T-helper 2 cell treated with Interferon-gamma antibody and Interleukin-4, amounts not matched to agents 5 μg/mL and 100 μg/mL, for 36 hours (primary cell): ENCODE results near the gene DZIP1L.
A peak's percentile ranks its signal among the peaks of the same experiment; 100 is the strongest.

ENCODE experiments used
- DNase-seq: peaks from one replicate; pipeline ENCODE4 v3.0.0; 2021; ENCODE audit warnings: low spot score
- H3K27ac Mint-ChIP-seq: one replicate; pipeline ENCODE4 v1.8.0; 2021; ENCODE audit warnings: mild to moderate bottlenecking, mixed read lengths
- H3K27me3 Mint-ChIP-seq: one replicate; pipeline ENCODE4 v1.8.0; 2021; ENCODE audit warnings: low read depth, mixed read lengths
- H3K36me3 Mint-ChIP-seq: one replicate; pipeline ENCODE4 v1.8.0; 2021; ENCODE audit warnings: low read depth, mixed read lengths
- H3K4me1 Mint-ChIP-seq: one replicate; pipeline ENCODE4 v1.8.0; 2021; ENCODE audit warnings: low read depth, mixed read lengths
- H3K4me3 Mint-ChIP-seq: one replicate; pipeline ENCODE4 v1.8.0; 2022; ENCODE audit warnings: mild to moderate bottlenecking, moderate library complexity, mixed read lengths
- H3K9me3 Mint-ChIP-seq: one replicate; pipeline ENCODE4 v1.8.0; 2021; ENCODE audit warnings: mixed read lengths

Gene DZIP1L

GRCh38 chr3:138070006-138070405 is 45.4 kb downstream of the DZIP1L start:
- no peaks in the 10 kb centered on the region for H3K36me3 Mint-ChIP-seq
- peaks cover 10% of the 10 kb centered on the region for H3K4me1 Mint-ChIP-seq
- no peaks in the 10 kb centered on the region for H3K9me3 Mint-ChIP-seq
- no peak for DNase-seq
- H3K27ac Mint-ChIP-seq: no peak overlapping the region
- peaks cover 23% of the 10 kb centered on the region for H3K27me3 Mint-ChIP-seq
- no peak overlapping the region for H3K4me3 Mint-ChIP-seq

GRCh38 chr3:138068579-138069174 is 46.7 kb downstream of the DZIP1L start:
- H3K9me3 Mint-ChIP-seq: no peaks in the 10 kb centered on the region
- DNase-seq: peak; percentile 68
- H3K27me3 Mint-ChIP-seq: peaks cover 26% of the 10 kb centered on the region
- H3K4me3 Mint-ChIP-seq: no peak overlapping the region
- H3K4me1 Mint-ChIP-seq: peaks cover 10% of the 10 kb centered on the region
- H3K27ac Mint-ChIP-seq: no peak overlapping the region
- H3K36me3 Mint-ChIP-seq: no peaks in the 10 kb centered on the region

- Mint-ChIP-seq H3K27ac (no peak overlapping the region), H3K9me3 (no peaks in the 10 kb centered on the region), H3K4me3 (no peak overlapping the region), H3K27me3 (peaks cover 20% of the 10 kb centered on the region), H3K4me1 (peaks cover 10% of the 10 kb centered on the region), H3K36me3 (no peaks in the 10 kb centered on the region)
- DNase-seq: no peak
Measured at GRCh38 chr3:138068046-138068445, 47.4 kb downstream of the DZIP1L start.

GRCh38 chr3:138066972-138067371 is 48.4 kb downstream of the DZIP1L start:
- H3K27me3 Mint-ChIP-seq: peaks cover 20% of the 10 kb centered on the region
- H3K4me1 Mint-ChIP-seq: peaks cover 10% of the 10 kb centered on the region
- no peaks in the 10 kb centered on the region for H3K9me3 Mint-ChIP-seq
- DNase-seq: no peak
- no peaks in the 10 kb centered on the region for H3K36me3 Mint-ChIP-seq
- no peak overlapping the region for H3K27ac Mint-ChIP-seq
- no peak overlapping the region for H3K4me3 Mint-ChIP-seq

GRCh38 chr3:138066383-138066782 is 49.0 kb downstream of the DZIP1L start:
- no peaks in the 10 kb centered on the region for H3K36me3 Mint-ChIP-seq
- H3K27me3 Mint-ChIP-seq: peaks cover 20% of the 10 kb centered on the region
- DNase-seq: peak; percentile 67
- no peak overlapping the region for H3K4me3 Mint-ChIP-seq
- peak overlapping the region; percentile 56 for H3K27ac Mint-ChIP-seq
- H3K4me1 Mint-ChIP-seq: peaks cover 10% of the 10 kb centered on the region
- H3K9me3 Mint-ChIP-seq: no peaks in the 10 kb centered on the region

- H3K27ac Mint-ChIP-seq: peak overlapping the region; percentile 56
Measured at GRCh38 chr3:138065949-138066348, 49.5 kb downstream of the DZIP1L start.

GRCh38 chr3:138063416-138063815 is 52.0 kb downstream of the DZIP1L start:
- Mint-ChIP-seq H3K27ac (no peak overlapping the region), H3K4me3 (no peak overlapping the region), H3K4me1 (peaks cover 10% of the 10 kb centered on the region), H3K9me3 (no peaks in the 10 kb centered on the region), H3K27me3 (peaks cover 15% of the 10 kb centered on the region), H3K36me3 (no peaks in the 10 kb centered on the region)
- no peak for DNase-seq

More at GRCh38 chr3:138065949-138066348, 49.5 kb downstream of the DZIP1L start:
- Mint-ChIP-seq H3K4me1 (peaks cover 10% of the 10 kb centered on the region), H3K9me3 (no peaks in the 10 kb centered on the region), H3K36me3 (no peaks in the 10 kb centered on the region), H3K4me3 (no peak overlapping the region), H3K27me3 (peaks cover 20% of the 10 kb centered on the region)
- DNase-seq: no peak

GRCh38 chr3:138062626-138063025 is 52.8 kb downstream of the DZIP1L start:
- no peak for DNase-seq
- Mint-ChIP-seq H3K9me3 (no peaks in the 10 kb centered on the region), H3K27ac (no peak overlapping the region), H3K36me3 (no peaks in the 10 kb centered on the region), H3K4me1 (peaks cover 10% of the 10 kb centered on the region), H3K27me3 (peaks cover 15% of the 10 kb centered on the region), H3K4me3 (no peak overlapping the region)

- Mint-ChIP-seq H3K4me1 (peaks cover 10% of the 10 kb centered on the region), H3K27ac (no peak overlapping the region), H3K4me3 (no peak overlapping the region), H3K27me3 (peaks cover 15% of the 10 kb centered on the region), H3K9me3 (no peaks in the 10 kb centered on the region), H3K36me3 (no peaks in the 10 kb centered on the region)
- no peak for DNase-seq
Measured at GRCh38 chr3:138062037-138062436, 53.4 kb downstream of the DZIP1L start.

- H3K27me3 Mint-ChIP-seq: peaks cover 19% of the 10 kb centered on the region
- peaks cover 1% of the 10 kb centered on the region for H3K4me1 Mint-ChIP-seq
- no peaks in the 10 kb centered on the region for H3K9me3 Mint-ChIP-seq
- no peak overlapping the region for H3K27ac Mint-ChIP-seq
- no peaks in the 10 kb centered on the region for H3K36me3 Mint-ChIP-seq
- DNase-seq: no peak
- no peak overlapping the region for H3K4me3 Mint-ChIP-seq
Measured at GRCh38 chr3:138060792-138061191, 54.6 kb downstream of the DZIP1L start.

GRCh38 chr3:138059261-138059660 is 56.1 kb downstream of the DZIP1L start:
- Mint-ChIP-seq H3K27ac (no peak overlapping the region), H3K27me3 (peaks cover 24% of the 10 kb centered on the region), H3K4me3 (no peak overlapping the region), H3K4me1 (no peaks in the 10 kb centered on the region), H3K36me3 (no peaks in the 10 kb centered on the region), H3K9me3 (no peaks in the 10 kb centered on the region)
- DNase-seq: no peak

- Mint-ChIP-seq H3K9me3 (no peaks in the 10 kb centered on the region), H3K36me3 (no peaks in the 10 kb centered on the region), H3K4me3 (no peak overlapping the region), H3K4me1 (no peaks in the 10 kb centered on the region), H3K27ac (no peak overlapping the region), H3K27me3 (peaks cover 28% of the 10 kb centered on the region)
- no peak for DNase-seq
Measured at GRCh38 chr3:138057384-138057783, 58.0 kb downstream of the DZIP1L start.

- no peaks in the 10 kb centered on the region for H3K9me3 Mint-ChIP-seq
- H3K4me3 Mint-ChIP-seq: no peak overlapping the region
- H3K27me3 Mint-ChIP-seq: peaks cover 21% of the 10 kb centered on the region
- no peaks in the 10 kb centered on the region for H3K4me1 Mint-ChIP-seq
- no peak overlapping the region for H3K27ac Mint-ChIP-seq
- no peak for DNase-seq
- H3K36me3 Mint-ChIP-seq: no peaks in the 10 kb centered on the region
Measured at GRCh38 chr3:138054057-138054456, 61.4 kb downstream of the DZIP1L start.

- Mint-ChIP-seq H3K27me3 (peaks cover 21% of the 10 kb centered on the region), H3K9me3 (no peaks in the 10 kb centered on the region), H3K36me3 (no peaks in the 10 kb centered on the region), H3K4me3 (no peak overlapping the region), H3K27ac (no peak overlapping the region), H3K4me1 (no peaks in the 10 kb centered on the region)
- DNase-seq: no peak
Measured at GRCh38 chr3:138051947-138052802, 63.2 kb downstream of the DZIP1L start.
